A673 (cell line): Measurements from ENCODE around the gene COL8A1. TPM values are rescaled to one million over a fixed set of nuclear protein-coding genes. Genes with fewer than 3 reads are reported as not detected.

Experiments used
- BruUV-seq: library from RNA; stranded (reverse); fragments of 400-500 nt; replicated peaks from 2 replicates; lab custom pipeline; 2021; lab: Mats Ljungman, UMichigan
- CTCF ChIA-PET: fragments of 300-600 bp; sonication (Branson Sonifier 250); formaldehyde crosslinking; loops from one replicate; lab custom pipeline; 2022; ENCODE audit warnings: antibody characterized with exemption; lab: Charles Lee
- POLR2A ChIA-PET: fragments of 300-600 bp; sonication (Branson Sonifier 250); formaldehyde crosslinking; loops from one replicate; lab custom pipeline; 2022; ENCODE audit warnings: antibody characterized with exemption; ENCODE audit not compliant: low non-redundant PET; lab: Charles Lee
- DNase-seq: peaks from one replicate; pipeline ENCODE4 v3.0.0-alpha.2; 2015; ENCODE audit warnings: low spot score
- H3K27ac ChIP-seq: fragments of 200-600 bp; sonication (generic); 2 replicates; pipeline ENCODE4 v1.5.1; 2016; ENCODE audit warnings: mixed run types, low read depth, mild to moderate bottlenecking, mixed read lengths, antibody characterized with exemption, low read length; ENCODE audit not compliant: poor library complexity, severe bottlenecking
- H3K27me3 ChIP-seq: fragments of 200-600 bp; sonication (generic); replicated peaks from 2 replicates; pipeline ENCODE4 v1.6.1; 2017; ENCODE audit warnings: mixed run types, low read depth, mild to moderate bottlenecking, mixed read lengths, antibody characterized with exemption, low read length; ENCODE audit not compliant: insufficient read depth, poor library complexity
- H3K36me3 ChIP-seq: fragments of 200-600 bp; sonication (generic); 2 replicates; pipeline ENCODE4 v1.6.1; 2016; ENCODE audit warnings: mixed run types, mild to moderate bottlenecking, mixed read lengths, antibody characterized with exemption, low read length; ENCODE audit not compliant: insufficient read depth, poor library complexity, severe bottlenecking
- H3K4me1 ChIP-seq: fragments of 200-600 bp; sonication (generic); 2 replicates; pipeline ENCODE4 v1.6.1; 2017; ENCODE audit warnings: mixed run types, mild to moderate bottlenecking, mixed read lengths, antibody characterized with exemption, low read length; ENCODE audit not compliant: insufficient read depth, poor library complexity, severe bottlenecking
- H3K4me3 ChIP-seq: fragments of 200-600 bp; sonication (generic); 2 replicates; pipeline ENCODE4 v1.5.1; 2016; ENCODE audit warnings: low read depth, mixed run types, mild to moderate bottlenecking, mixed read lengths, low read length; ENCODE audit not compliant: poor library complexity, severe bottlenecking
- H3K9me3 ChIP-seq: fragments of 200-600 bp; sonication (generic); 2 replicates; pipeline ENCODE4 v1.6.1; 2016; ENCODE audit warnings: mixed run types, low read depth, mild to moderate bottlenecking, mixed read lengths, antibody characterized with exemption, low read length; ENCODE audit not compliant: poor library complexity, severe bottlenecking
- CTCF ChIP-seq: fragments of 300-800, 200-600 bp; sonication (generic); conservative IDR thresholded peaks from 2 replicates; pipeline ENCODE4 v1.5.1; 2017; ENCODE audit warnings: low read depth, mild to moderate bottlenecking, antibody characterized with exemption, low read length, moderate library complexity, mixed read lengths
- EZH2 ChIP-seq: fragments of 200-600 bp; sonication (generic); IDR thresholded peaks from 2 replicates; pipeline ENCODE4 v1.6.1; 2017; ENCODE audit warnings: borderline replicate concordance, low read depth, mild to moderate bottlenecking, mixed read lengths, antibody characterized with exemption, low read length; ENCODE audit not compliant: poor library complexity, severe bottlenecking
- intact Hi-C: fragments of 100-400 bp; cut with micrococcal nuclease; formaldehyde crosslinking; loops from one replicate; pipeline ENCODE4 v1.10.0; 2022; ENCODE audit not compliant: unreplicated experiment
- total RNA-seq: library from RNA; stranded (reverse); gene quantifications from 2 replicates; pipeline ENCODE4 v1.2.3, GENCODE V29; 2021

The COL8A1 gene
- total RNA-seq, 1 experiment from 2014 or later: 2.5 TPM

- no TSS peak for BruUV-seq
- Histone ChIP-seq H3K4me3 (no peak overlapping the region), H3K27ac (no peak overlapping the region), H3K27me3 (no peaks in the 10 kb centered on the region), H3K9me3 (no peaks in the 10 kb centered on the region), H3K4me1 (peaks cover 5% of the 10 kb centered on the region), H3K36me3 (no peaks in the 10 kb centered on the region)
- TF ChIP-seq CTCF (no peak), EZH2 (no peak)
- DNase-seq: no peak
- intact Hi-C loops: loop anchor here (10.0 kb wide), 1 partner anchor 552 kb away; no protein-coding TSS in a partner anchor
- ChIA-PET POLR2A (no interaction called here), CTCF (no interaction called here)
Observed at GRCh38 chr3:99702953-99703943, 64.9 kb downstream of the COL8A1 start.

- H3K36me3 ChIP-seq: no peaks in the 10 kb centered on the region
- ChIA-PET POLR2A (no interaction called here), CTCF (no interaction called here)
- no peak overlapping the region for H3K27ac ChIP-seq
- peaks cover 3% of the 10 kb centered on the region for H3K4me1 ChIP-seq
- intact Hi-C loops: loop anchor here (10.0 kb wide), 1 partner anchor 550 kb away; no protein-coding TSS in a partner anchor
- H3K27me3 ChIP-seq: no peaks in the 10 kb centered on the region
- BruUV-seq: no TSS peak
- no peak overlapping the region for H3K4me3 ChIP-seq
- H3K9me3 ChIP-seq: no peaks in the 10 kb centered on the region
- no peak for DNase-seq
- TF ChIP-seq CTCF (no peak), EZH2 (no peak)
Observed at GRCh38 chr3:99704417-99704816, 66.0 kb downstream of the COL8A1 start.

- no peaks in the 10 kb centered on the region for H3K36me3 ChIP-seq
- intact Hi-C loops: loop anchor here (10.0 kb wide), 1 partner anchor 548 kb away; no protein-coding TSS in a partner anchor
- no peak for DNase-seq
- H3K4me1 ChIP-seq: no peaks in the 10 kb centered on the region
- H3K4me3 ChIP-seq: no peak overlapping the region
- no peak for TF ChIP-seq CTCF
- TF ChIP-seq EZH2: no peak
- no peaks in the 10 kb centered on the region for H3K9me3 ChIP-seq
- no peak overlapping the region for H3K27ac ChIP-seq
- H3K27me3 ChIP-seq: no peaks in the 10 kb centered on the region
- POLR2A ChIA-PET: no interaction called here
- BruUV-seq: no TSS peak
- CTCF ChIA-PET: no interaction called here
Observed at GRCh38 chr3:99706410-99706809, 68.0 kb downstream of the COL8A1 start.
